Astrocyte of the cerebellum (primary cell): ENCODE measurements around the gene CIART.
"Not testable (repeated sequence)": the region's sequence is repeated elsewhere in the genome, so short reads cannot be mapped to it uniquely, and the experiment has no call there.

Experiments used
- DNase-seq: peaks from one replicate; pipeline ENCODE4 v3.0.0-alpha.2; 2011; ENCODE audit warnings: low read depth
- H3K4me3 ChIP-seq: 2 replicates; pipeline ENCODE4 v1.5.1; 2011; ENCODE audit warnings: mild to moderate bottlenecking, low read depth, low read length, moderate library complexity
- in situ Hi-C: cut with HindIII; loops from 2 replicates; pipeline ENCODE4 v1.10.0; 2017; ENCODE audit warnings: low sequenced_read_pairs
- TF ChIP-seq, protein P1 (sequence below): IDR thresholded peaks from 2 replicates; pipeline ENCODE4 v1.5.1; 2012; ENCODE audit warnings: low read length, low read depth, moderate library complexity, mild to moderate bottlenecking; ENCODE audit errors: missing control alignments

Gene CIART

DNA sequence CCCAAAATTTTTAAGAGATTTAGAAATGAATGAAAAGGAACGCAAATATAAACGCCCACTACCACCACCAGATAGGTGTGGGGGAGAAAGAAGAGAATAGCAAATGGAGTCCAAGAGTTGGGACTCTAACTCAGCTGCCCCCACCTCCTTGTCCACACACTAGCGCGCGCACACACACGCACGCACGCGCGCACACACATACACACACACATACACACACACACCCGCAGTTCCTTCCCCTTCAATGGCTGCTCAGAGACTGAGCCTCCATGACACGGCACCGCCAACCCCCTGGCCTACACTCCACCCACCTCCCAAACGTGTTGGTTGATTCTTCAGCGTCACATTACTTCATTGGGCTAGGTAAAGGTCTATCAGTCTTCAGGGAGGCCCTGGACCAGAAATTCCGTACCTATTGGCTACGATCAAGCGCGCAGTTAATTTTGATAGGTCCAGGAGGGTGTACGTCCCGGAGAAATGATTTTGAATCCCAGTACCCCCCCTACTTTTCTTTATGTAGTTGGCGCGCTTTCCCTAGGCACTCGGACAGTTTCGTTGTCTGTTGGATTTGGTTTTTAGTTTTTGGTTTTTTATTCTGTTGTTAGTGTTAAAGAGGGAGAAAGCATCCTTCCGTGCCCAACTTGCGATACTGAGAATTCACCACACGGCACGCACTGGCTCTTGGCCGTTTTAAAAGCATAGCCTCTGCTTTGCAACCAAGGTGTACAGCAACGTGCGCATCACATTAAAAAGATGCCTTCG is 46.3 kb upstream of the CIART start, which contains the start of gene ANP32E:
Gene ANP32E, minus strand, starts transcription at position 261 of the 762 bp plus-strand sequence. CDS start 326 bp downstream, outside the sequence.
- in situ Hi-C loops = no loop called here
- peak within 1 kb of the TSS; percentile 61 for H3K4me3 ChIP-seq
- TF ChIP-seq, protein P1, sequence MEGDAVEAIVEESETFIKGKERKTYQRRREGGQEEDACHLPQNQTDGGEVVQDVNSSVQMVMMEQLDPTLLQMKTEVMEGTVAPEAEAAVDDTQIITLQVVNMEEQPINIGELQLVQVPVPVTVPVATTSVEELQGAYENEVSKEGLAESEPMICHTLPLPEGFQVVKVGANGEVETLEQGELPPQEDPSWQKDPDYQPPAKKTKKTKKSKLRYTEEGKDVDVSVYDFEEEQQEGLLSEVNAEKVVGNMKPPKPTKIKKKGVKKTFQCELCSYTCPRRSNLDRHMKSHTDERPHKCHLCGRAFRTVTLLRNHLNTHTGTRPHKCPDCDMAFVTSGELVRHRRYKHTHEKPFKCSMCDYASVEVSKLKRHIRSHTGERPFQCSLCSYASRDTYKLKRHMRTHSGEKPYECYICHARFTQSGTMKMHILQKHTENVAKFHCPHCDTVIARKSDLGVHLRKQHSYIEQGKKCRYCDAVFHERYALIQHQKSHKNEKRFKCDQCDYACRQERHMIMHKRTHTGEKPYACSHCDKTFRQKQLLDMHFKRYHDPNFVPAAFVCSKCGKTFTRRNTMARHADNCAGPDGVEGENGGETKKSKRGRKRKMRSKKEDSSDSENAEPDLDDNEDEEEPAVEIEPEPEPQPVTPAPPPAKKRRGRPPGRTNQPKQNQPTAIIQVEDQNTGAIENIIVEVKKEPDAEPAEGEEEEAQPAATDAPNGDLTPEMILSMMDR = no peak
- DNase-seq = peak; percentile 99

DNA sequence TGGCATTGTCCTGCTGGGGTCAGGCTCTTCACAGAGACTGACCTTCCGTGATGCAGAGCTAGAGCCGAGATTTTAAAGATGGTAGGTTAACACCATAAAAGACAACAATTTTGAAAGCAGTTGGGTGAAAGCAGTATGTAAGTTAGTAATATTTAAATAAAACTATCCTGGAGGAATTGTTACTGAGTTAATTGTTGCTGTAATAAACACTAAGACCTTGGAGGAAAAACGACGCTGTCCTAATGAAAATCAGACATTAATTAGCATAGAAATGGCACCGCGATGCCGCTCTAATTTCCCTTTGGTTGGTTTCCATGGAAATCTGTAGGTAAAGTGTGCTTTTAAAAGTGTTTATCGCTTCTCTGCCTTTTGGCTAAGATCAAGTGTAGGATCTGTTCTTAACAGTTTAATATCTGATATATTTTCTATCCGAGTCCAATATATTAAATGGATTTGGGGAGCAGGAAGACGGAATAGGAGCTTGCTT is 45.7 kb upstream of the CIART start:
- in situ Hi-C loops = no loop called here
- DNase-seq = no peak
- TF ChIP-seq, protein P1 = no peak
- H3K4me3 ChIP-seq = peak overlapping the region; percentile 61

DNA sequence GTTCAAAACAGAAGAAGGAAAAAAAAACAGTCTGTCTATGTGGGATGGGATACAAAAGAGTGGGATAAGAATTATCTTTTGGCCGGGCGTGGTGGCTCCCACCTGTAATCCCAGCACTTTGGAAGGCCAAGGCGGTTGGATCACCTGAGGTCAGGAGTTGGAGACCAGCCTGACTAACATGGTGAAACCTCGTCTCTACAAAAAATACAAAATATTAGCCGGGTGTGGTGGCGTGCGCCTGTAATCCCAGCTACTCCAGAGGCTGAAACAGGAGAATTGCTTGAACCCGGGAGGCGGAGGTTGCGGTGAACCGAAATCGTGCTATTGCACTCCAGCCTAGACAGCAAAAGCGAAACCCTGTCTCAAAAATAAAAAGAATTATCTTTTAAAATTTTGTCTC is 45.2 kb upstream of the CIART start:
- DNase-seq, in situ Hi-C loops, H3K4me3 ChIP-seq: not testable (repeated sequence)

DNA sequence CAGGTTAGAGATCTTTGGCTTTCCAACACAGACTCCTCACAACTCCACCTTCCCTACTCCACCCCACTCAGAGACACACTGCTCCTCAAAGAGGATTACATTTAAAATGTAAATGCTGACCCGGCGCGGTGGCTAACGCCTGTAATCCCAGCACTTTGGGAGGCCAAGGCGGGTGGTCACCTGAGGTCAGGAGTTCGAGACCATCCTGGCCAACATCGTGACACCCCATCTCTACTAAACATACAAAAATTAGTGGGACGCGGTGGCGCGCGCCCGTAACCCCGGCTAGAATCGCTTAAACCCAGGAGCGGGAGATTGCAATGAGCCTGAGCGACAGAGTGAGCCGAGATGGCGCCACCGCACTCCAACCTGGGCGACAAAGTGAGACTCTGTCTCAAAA is 44.6 kb upstream of the CIART start:
- TF ChIP-seq, protein P1 = no peak
- DNase-seq = no peak
- H3K4me3 ChIP-seq = no peak overlapping the region
- in situ Hi-C loops = no loop called here

DNA sequence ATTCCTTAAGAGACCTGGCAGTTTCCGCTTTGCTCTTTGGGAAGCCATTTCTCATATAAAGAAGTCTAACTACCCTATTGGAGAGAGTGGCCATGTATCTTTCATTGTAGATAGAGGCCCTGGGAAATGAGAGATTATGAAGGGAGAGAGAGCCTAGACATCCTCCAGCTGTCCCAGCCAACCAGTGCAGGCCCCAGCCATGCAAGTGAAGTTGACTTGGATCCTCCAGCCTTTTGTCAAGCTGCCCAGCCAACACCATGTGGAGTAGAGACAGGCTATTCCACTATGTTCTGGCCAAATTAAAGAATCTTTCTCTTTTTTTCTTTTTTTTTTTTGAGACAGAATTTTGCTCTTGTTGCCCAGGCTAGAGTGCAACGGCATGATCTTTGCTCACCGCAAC is 39.4 kb upstream of the CIART start:
- no peak for DNase-seq
- in situ Hi-C loops = no loop called here
- no peak overlapping the region for H3K4me3 ChIP-seq
- TF ChIP-seq, protein P1 = no peak

DNA sequence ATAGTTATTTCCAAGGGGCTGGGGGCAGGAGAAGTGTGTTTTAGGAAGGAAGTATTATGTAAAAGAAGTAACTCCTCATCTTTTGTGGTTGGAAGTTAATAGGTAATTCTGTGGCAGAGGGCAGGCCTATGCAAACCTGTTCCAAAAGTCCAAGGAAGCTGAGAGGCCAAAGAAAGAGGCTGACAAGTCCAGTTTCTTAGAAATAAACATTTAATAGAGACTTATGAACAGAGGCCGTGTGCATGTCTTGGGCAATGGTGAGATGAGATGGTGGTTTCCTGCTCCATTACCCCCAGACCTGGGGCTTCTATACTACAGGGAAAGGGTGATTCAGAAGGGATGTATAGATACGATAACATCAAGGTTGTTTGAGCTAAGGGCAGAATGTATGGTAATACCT is 32.4 kb upstream of the CIART start:
- in situ Hi-C loops = no loop called here
- DNase-seq = no peak
- H3K4me3 ChIP-seq = no peak overlapping the region
- TF ChIP-seq, protein P1 = no peak

DNA sequence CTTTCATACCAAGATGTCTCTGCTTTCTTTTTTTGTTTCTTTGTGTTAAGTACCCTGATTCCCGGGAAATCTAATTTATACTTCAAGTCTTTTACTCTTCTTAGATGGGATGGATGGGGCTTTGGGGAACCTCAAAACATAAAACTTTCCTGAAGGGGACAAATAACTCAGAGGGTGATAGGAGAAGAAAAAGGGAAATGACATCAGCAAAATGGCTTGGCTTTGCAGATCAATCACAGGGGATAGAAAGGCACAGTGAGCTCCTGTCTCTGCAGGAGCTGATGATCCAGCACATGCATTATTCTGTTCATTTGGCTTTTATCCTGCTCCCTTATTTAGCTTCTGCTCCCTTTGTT is 26.2 kb upstream of the CIART start:
- in situ Hi-C loops = no loop called here
- TF ChIP-seq, protein P1 = no peak
- DNase-seq = no peak
- H3K4me3 ChIP-seq = no peak overlapping the region
